Epidermal melanocyte (primary cell): ENCODE data around the gene FGF3.

Experiments used
- DNase-seq: peaks from one replicate; pipeline ENCODE4 v3.0.0; 2011; ENCODE audit warnings: low spot score; ENCODE audit not compliant: insufficient read length

Gene FGF3

GRCh38 chr11:69818603-69819441 is at the start of gene FGF3:
FGF3 (minus strand) TSS chr11:69819416; CDS start chr11:69818933, 483 bp downstream.
- no peak for DNase-seq

DNA sequence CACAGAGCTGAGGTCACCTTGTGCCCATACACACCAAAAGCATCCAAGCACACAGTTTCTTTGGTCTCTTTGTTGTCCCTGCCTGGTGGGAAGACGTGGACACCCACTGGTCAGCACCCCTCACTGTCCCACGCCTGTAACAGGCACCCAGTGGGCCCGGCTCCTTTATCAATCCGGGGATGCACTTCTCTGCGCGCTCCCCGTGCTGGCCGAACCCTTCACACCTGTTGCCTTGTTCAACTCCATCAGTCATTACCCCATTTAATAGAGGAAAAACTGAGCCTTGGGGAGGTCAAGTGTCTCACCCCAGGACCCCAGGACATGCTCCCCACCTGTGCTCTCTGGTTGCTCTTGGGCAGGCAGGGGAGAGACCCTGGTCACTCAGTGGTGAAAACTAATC is 49.7 kb upstream of the FGF3 start:
- DNase-seq = no peak

GRCh38 chr11:69868006-69868810 is 49.0 kb upstream of the FGF3 start:
- no peak for DNase-seq

- DNase-seq = no peak
Observed at GRCh38 chr11:69867076-69868005, 48.1 kb upstream of the FGF3 start.

GRCh38 chr11:69866648-69867047 is 47.4 kb upstream of the FGF3 start:
- DNase-seq = no peak

GRCh38 chr11:69865707-69866106 is 46.5 kb upstream of the FGF3 start:
- no peak for DNase-seq

DNA sequence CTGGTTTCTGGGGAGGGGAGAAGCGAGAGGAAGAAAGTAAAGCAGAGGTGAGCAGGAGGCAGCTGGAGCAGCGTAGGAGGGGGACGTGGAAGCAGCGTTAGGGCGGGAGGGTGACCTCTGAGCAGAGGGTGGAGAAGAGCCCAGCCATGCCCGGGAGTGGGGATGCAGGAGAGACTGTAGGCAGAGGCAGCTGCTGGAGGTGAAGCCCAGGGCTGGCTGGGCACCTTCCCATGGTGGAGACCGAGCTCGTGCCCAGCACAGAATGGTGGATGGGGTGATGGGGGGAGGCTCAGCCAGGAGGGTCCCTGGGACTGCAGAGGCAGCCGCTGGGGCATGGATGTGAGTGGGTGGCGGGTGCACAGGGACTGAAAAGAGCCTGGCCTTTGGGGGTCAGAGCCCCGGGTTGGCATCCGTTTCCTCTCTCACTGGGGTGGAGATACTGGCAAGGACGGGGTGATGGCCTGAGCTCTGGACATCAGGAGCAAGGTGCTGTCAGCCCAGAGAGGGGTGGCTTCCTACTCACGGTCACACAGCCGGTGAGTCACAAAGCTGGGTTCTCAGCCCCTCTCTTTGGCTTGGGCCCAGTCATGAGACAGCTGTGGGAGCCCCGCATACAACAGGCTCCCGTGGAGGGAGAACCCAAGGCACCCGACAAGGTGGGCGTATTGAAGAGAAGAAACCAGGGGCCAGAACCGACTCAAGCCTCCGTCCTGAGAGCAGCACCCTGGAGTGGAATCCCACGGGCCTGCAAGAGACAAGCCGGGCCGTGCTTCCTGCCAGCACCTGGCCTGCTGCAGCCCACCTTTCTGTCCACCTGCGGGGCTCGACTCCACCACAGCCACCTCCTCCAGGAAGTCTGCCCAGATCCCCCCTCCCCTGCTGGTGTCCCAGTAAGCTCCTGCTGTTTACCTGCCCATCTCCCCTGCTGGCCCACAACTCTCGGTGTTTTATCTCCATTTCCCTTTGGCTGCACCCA is 45.8 kb upstream of the FGF3 start:
- DNase-seq = no peak

GRCh38 chr11:69863544-69864200 is 44.5 kb upstream of the FGF3 start:
- DNase-seq = no peak

DNA sequence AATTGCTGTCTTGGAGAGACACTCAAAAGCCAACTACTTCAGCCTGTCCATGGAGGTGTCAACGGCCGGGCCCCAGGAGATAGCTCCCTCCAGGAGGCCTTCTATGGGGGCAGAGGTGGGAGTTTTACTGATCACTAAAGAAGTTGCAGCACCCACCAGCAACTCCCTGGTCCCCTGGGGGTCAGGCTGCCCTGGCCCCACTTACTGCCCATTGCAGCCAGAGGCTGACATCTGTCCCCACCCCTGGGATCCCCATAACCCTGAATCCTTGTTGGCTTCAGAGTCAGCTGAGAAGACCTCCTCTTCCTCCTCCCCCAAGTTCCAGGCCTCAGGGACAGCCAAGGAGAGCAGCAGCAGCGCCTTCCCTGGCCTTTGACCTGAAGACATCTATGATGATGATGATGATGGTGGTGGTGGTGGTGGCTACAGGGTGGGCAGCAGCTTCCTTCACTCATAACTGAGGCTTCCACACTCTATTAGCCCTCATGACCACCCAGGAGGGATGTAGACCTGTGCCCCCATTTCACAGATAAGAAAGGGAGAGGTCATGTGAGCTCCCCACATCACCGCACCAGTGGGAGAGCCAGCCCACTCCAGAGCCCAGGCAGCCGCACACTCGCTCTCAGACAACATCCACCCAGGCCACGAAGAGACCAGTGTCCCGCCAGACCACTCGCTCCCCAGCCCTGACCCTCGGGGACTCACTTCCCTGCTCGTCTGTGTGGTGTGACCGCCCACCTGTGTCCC is 43.8 kb upstream of the FGF3 start:
- no peak for DNase-seq

DNA sequence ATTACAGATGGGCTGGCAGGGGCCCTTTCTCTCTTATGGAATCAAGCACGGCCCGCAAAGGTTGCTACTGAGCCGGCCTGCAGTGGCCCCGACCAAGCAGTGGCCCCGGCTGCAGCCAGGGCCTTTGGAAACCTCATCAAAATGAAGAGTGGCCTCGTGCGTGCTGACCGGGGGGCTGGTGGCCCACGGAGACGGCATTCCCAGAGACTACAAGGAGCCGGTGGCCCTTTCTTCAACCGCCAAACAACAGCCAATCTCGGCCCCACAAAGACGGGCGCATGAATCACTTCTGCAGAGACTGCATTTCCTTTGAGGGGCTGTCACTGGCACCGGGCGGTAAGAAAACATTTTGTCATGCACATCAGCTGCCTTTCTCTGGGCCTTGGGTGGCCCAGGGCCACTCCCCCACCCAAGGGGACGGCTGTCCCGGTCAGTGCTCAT is 43.1 kb upstream of the FGF3 start:
- DNase-seq = no peak

DNA sequence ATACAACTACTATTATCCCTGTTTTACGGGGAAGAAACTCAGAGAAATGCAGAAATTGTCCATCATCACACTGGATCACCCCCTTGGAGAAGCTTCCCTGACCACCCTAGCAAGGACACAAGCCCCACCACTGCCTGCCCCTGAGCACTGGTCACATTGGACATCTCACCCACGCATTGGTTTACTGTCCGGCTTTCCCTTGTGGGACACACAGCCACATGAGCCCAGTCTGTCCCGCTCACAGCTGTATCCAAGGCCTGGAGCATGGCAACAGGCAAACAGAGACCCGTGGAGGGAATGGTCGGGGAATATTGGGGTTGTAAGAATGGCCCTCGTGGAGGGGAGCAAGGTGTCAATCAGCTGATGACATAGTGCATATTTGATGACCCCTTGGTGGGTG is 42.7 kb upstream of the FGF3 start:
- DNase-seq = no peak

- no peak for DNase-seq
Observed at GRCh38 chr11:69860796-69861445, 41.7 kb upstream of the FGF3 start.

DNA sequence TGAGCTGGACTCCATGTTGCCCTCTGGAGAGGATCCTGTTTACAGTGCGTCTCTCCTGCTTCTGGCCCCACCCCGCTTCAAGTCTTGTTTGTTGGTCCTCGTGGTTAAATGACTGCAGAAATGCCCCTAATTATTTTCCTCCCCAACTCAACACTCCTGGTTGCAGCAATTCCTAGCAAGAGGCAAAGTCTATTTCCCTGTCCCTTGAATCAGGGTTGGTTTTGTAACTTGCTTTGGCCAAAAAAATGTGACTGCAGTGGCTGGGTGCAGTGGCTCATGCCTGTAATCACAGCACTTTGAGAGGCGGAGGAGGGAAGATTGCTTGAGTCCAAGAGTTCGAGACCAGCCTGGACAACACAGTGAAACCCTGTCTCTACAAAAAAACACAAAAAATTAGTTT is 41.0 kb upstream of the FGF3 start:
- no peak for DNase-seq

GRCh38 chr11:69859275-69859934 is 40.2 kb upstream of the FGF3 start:
- no peak for DNase-seq

- no peak for DNase-seq
Observed at GRCh38 chr11:69855421-69855820, 36.2 kb upstream of the FGF3 start.

GRCh38 chr11:69854713-69855112 is 35.5 kb upstream of the FGF3 start:
- DNase-seq = no peak

DNA sequence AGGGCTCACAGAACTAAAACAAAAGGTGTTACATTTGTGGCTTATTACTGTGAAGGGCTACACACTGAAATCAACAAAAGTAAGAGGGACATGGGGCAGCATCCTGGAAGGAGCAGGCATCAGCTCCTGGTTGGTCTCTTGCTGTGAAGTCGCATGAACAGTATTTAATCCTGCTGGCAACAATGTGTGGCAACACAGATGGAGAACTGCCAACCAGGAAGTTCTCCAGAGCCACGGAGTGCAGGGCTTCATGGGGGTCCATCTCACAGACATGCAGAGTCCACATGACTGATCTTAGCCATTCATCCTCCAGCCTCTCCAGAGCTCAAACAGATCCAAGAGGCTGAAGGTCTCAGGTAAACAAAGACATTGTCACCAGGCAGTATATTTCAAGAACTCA is 32.8 kb upstream of the FGF3 start:
- DNase-seq = no peak

GRCh38 chr11:69848201-69848600 is 29.0 kb upstream of the FGF3 start:
- DNase-seq = no peak
